ENCODE results near the gene TMC3.

Gene TMC3

GRCh38 chr15:81323944-81324881, 49.8 kb downstream of the TMC3 start, which contains the start of gene STARD5:
Gene STARD5 (minus strand): TSS chr15:81324141. CDS start chr15:81324099, 42 bp downstream.
- Mint-ChIP-seq H3K27ac (peak within 1 kb of the TSS; percentile 88), H3K4me1 (peaks cover 47% of the 10 kb centered on the region), H3K36me3 (no peaks in the 10 kb centered on the region), H3K4me3 (peak within 1 kb of the TSS; percentile 97), H3K27me3 (no peaks in the 10 kb centered on the region), H3K9me3 (no peaks in the 10 kb centered on the region)

- Mint-ChIP-seq H3K9me3 (no peaks in the 10 kb centered on the region), H3K27ac (peak overlapping the region; percentile 88), H3K27me3 (no peaks in the 10 kb centered on the region), H3K4me3 (peak overlapping the region; percentile 97), H3K36me3 (no peaks in the 10 kb centered on the region), H3K4me1 (peaks cover 52% of the 10 kb centered on the region)
These were observed 50.5 kb downstream of the TMC3 start for GRCh38 chr15:81323559-81323943.

- no peak overlapping the region for H3K27ac Mint-ChIP-seq
These were observed 51.2 kb downstream of the TMC3 start for GRCh38 chr15:81322676-81323253.

GRCh38 chr15:81321667-81322066, 52.3 kb downstream of the TMC3 start:
- Mint-ChIP-seq H3K9me3 (no peaks in the 10 kb centered on the region), H3K27ac (no peak overlapping the region), H3K36me3 (no peaks in the 10 kb centered on the region), H3K4me3 (peak overlapping the region; percentile 51), H3K27me3 (no peaks in the 10 kb centered on the region), H3K4me1 (peaks cover 45% of the 10 kb centered on the region)

More at GRCh38 chr15:81322676-81323253, 51.2 kb downstream of the TMC3 start:
- Mint-ChIP-seq H3K9me3 (no peaks in the 10 kb centered on the region), H3K4me1 (peaks cover 55% of the 10 kb centered on the region), H3K4me3 (peak overlapping the region; percentile 78), H3K36me3 (no peaks in the 10 kb centered on the region), H3K27me3 (no peaks in the 10 kb centered on the region)

- H3K27ac Mint-ChIP-seq = no peak overlapping the region
- H3K36me3 Mint-ChIP-seq = peaks cover 7% of the 10 kb centered on the region
- no peaks in the 10 kb centered on the region for H3K27me3 Mint-ChIP-seq
- no peaks in the 10 kb centered on the region for H3K9me3 Mint-ChIP-seq
- peaks cover 57% of the 10 kb centered on the region for H3K4me1 Mint-ChIP-seq
- H3K4me3 Mint-ChIP-seq = no peak overlapping the region
These were observed 56.4 kb downstream of the TMC3 start for GRCh38 chr15:81317642-81318017.

- H3K9me3 Mint-ChIP-seq = no peaks in the 10 kb centered on the region
- H3K4me3 Mint-ChIP-seq = peak overlapping the region; percentile 9
- peaks cover 12% of the 10 kb centered on the region for H3K36me3 Mint-ChIP-seq
- H3K27ac Mint-ChIP-seq = peak overlapping the region; percentile 86
- no peaks in the 10 kb centered on the region for H3K27me3 Mint-ChIP-seq
- peaks cover 61% of the 10 kb centered on the region for H3K4me1 Mint-ChIP-seq
These were observed 57.7 kb downstream of the TMC3 start for GRCh38 chr15:81316267-81316666.

GRCh38 chr15:81315452-81316175, 58.4 kb downstream of the TMC3 start:
- Mint-ChIP-seq H3K36me3 (peaks cover 14% of the 10 kb centered on the region), H3K27ac (peak overlapping the region; percentile 86), H3K27me3 (no peaks in the 10 kb centered on the region), H3K4me1 (peaks cover 68% of the 10 kb centered on the region), H3K4me3 (peak overlapping the region; percentile 9), H3K9me3 (no peaks in the 10 kb centered on the region)

GRCh38 chr15:81314378-81314777, 59.6 kb downstream of the TMC3 start:
- H3K4me1 Mint-ChIP-seq = peaks cover 80% of the 10 kb centered on the region
- H3K4me3 Mint-ChIP-seq = no peak overlapping the region
- H3K36me3 Mint-ChIP-seq = peaks cover 23% of the 10 kb centered on the region
- H3K27me3 Mint-ChIP-seq = no peaks in the 10 kb centered on the region
- no peaks in the 10 kb centered on the region for H3K9me3 Mint-ChIP-seq
- peak overlapping the region; percentile 98 for H3K27ac Mint-ChIP-seq

GRCh38 chr15:81313686-81314085, 60.3 kb downstream of the TMC3 start:
- Mint-ChIP-seq H3K36me3 (peaks cover 28% of the 10 kb centered on the region), H3K9me3 (no peaks in the 10 kb centered on the region), H3K4me3 (no peak overlapping the region), H3K27ac (peak overlapping the region; percentile 98), H3K4me1 (peaks cover 81% of the 10 kb centered on the region), H3K27me3 (no peaks in the 10 kb centered on the region)

- Mint-ChIP-seq H3K36me3 (peaks cover 28% of the 10 kb centered on the region), H3K9me3 (no peaks in the 10 kb centered on the region), H3K27ac (peak overlapping the region; percentile 92), H3K4me1 (peaks cover 77% of the 10 kb centered on the region), H3K27me3 (no peaks in the 10 kb centered on the region), H3K4me3 (no peak overlapping the region)
These were observed 61.0 kb downstream of the TMC3 start for GRCh38 chr15:81312790-81313543.

GRCh38 chr15:81311752-81312464, 62.1 kb downstream of the TMC3 start:
- peaks cover 30% of the 10 kb centered on the region for H3K36me3 Mint-ChIP-seq
- H3K4me1 Mint-ChIP-seq = peaks cover 85% of the 10 kb centered on the region
- H3K4me3 Mint-ChIP-seq = peak overlapping the region; percentile 41
- no peaks in the 10 kb centered on the region for H3K27me3 Mint-ChIP-seq
- peak overlapping the region; percentile 92 for H3K27ac Mint-ChIP-seq
- H3K9me3 Mint-ChIP-seq = no peaks in the 10 kb centered on the region

- Mint-ChIP-seq H3K4me3 (no peak overlapping the region), H3K27me3 (no peaks in the 10 kb centered on the region), H3K27ac (peak overlapping the region; percentile 92), H3K36me3 (peaks cover 36% of the 10 kb centered on the region), H3K9me3 (no peaks in the 10 kb centered on the region), H3K4me1 (peaks cover 86% of the 10 kb centered on the region)
These were observed 63.5 kb downstream of the TMC3 start for GRCh38 chr15:81310480-81310879.

GRCh38 chr15:81309647-81310450, 64.2 kb downstream of the TMC3 start:
- Mint-ChIP-seq H3K27me3 (no peaks in the 10 kb centered on the region), H3K9me3 (no peaks in the 10 kb centered on the region), H3K36me3 (peaks cover 36% of the 10 kb centered on the region), H3K4me3 (no peak overlapping the region), H3K4me1 (peaks cover 85% of the 10 kb centered on the region), H3K27ac (peak overlapping the region; percentile 90)

GRCh38 chr15:81308260-81308659, 65.8 kb downstream of the TMC3 start:
- Mint-ChIP-seq H3K36me3 (peaks cover 43% of the 10 kb centered on the region), H3K4me3 (no peak overlapping the region), H3K27me3 (no peaks in the 10 kb centered on the region), H3K9me3 (no peaks in the 10 kb centered on the region), H3K4me1 (peaks cover 88% of the 10 kb centered on the region), H3K27ac (peak overlapping the region; percentile 65)

All from activated naive CD4-positive, alpha-beta T cell treated with anti-CD3 and anti-CD28 coated beads, Interleukin-2, amount 50 U/mL, for 24 hours (primary cell).